Occipital lobe (tissue), 2 donors: Measurements from ENCODE around the gene LBR. TPM values are rescaled to one million over a fixed set of nuclear protein-coding genes. Genes with fewer than 3 reads are reported as not detected.
"Not testable (repeated sequence)": the region's sequence is repeated elsewhere in the genome, so short reads cannot be mapped to it uniquely, and the experiment has no call there.

ENCODE experiments used
- DNase-seq: peaks from one replicate; lab custom pipeline; 2025; lab: John Stamatoyannopoulos, UW
- total RNA-seq: library from RNA; depleted of rRNA; stranded (reverse); fragments of >200 nt; gene quantifications from one replicate; pipeline ENCODE4 v1.2.3, GENCODE V29; 2014

LBR gene
- total RNA-seq, 1 donor from 2014 or later = 71.6 TPM

DNA sequence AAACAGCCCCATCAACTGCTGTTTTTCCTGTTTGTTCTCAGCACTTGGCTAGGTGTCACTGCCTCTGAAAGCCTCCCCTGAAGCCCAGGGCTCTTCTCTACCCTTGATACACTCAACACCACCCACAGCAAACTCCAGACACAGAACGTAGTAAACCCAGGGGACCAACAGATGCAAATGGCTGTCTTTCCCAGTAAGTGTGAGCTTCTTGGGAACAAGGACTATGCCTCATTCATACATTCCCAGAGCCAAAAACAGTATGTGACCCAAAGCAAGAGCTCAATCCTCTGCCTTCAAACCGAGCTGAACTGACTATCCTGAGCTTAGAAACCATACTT, 4.4 kb downstream of the LBR start:
- DNase-seq = no peak

DNA sequence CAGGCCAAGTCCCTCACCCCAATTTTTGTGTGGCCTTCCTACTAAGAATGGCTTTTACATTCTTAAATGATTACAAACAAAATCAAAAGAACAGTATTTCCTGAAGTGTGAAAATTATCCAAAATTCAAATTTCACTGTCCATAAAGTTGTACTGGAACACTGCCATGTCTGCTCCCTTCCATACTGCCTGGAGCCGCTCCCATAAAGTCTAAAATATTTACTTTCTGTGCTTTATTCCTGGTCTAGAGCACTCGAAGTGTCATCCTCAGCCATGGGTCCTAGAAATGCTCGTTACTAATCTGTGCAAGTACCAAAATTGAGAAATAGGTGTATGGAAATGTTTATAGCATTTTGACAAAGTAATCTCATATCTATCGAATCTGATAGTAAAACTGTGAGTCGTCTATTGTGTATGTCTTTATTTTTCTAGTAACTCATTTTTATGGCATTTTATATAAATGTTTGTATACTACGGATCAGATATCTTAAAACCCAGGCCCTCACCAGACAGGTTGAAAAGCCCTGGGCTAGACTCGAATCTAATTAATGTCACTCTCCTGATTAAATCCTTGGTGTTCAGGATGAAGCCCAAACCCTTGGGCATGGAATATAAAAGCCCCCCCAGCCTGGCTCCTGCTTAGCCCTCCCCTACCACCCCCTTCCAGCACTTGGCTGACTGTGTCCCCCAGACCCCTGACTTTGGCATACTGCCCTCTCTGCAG, 4.9 kb downstream of the LBR start:
- no peak for DNase-seq

DNA sequence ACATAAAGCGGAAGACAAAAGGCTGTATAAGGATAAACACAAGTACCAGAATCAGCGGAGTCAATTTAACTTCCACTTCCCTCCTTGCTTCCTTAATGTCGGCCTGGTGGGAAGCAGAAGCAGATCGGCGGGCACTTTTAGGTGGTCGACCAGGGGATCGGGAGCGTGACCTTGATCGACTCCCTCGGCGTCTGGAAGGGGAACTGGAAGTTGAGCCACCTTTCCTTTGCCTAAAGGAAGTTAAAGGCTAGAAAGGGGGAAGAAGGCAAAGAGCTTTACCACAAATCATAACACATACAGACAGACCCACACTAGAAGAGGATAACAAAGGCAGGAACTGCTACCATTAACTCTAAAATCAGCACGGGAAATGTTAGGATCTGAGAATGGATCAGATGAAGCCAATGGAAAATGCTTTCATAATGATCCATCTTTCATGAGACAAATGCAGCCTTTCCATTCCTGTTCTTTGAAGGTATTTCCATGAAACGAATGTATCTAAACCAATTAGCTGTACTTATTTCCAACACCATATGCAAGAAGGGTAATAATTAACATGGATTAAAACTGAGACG, 5.7 kb downstream of the LBR start:
- no peak for DNase-seq

DNA sequence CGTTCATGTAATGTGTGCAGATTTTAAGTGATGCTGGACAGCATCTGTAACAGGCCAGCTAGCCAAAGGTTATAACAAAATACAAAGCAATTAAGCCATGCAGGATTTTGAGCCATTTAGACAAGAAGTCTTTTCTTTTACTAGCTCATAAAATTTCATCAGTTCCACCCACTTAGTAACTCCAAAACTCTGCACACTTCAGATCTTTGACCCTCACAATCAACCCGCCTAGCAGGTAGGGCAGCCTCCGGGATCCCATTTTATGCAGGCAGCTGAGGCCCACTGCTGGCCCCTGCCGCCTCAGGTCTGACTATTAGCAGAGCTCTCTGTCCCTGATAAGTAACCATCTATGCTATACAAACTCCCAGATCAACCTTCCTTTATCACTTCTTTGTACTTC, 9.2 kb downstream of the LBR start:
- DNase-seq = no peak

DNA sequence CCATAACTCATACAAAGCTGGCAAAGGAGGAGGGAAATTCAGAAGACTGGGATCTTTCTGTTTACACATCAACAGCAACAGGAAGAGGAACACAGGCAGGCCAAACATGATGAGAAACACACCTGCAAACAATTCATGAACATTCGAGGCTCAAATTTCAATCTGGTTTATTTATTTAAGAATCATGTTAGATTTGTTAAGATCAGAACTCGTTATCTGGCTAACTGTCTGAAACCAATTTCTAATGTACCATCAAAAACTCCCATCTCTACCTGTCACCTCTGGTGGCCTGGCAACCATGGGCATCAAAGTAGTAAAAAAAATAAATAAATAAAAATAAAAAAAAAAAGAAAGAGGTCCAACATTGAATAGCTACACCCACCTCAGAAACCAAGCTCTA, 9.8 kb downstream of the LBR start:
- no peak for DNase-seq

DNA sequence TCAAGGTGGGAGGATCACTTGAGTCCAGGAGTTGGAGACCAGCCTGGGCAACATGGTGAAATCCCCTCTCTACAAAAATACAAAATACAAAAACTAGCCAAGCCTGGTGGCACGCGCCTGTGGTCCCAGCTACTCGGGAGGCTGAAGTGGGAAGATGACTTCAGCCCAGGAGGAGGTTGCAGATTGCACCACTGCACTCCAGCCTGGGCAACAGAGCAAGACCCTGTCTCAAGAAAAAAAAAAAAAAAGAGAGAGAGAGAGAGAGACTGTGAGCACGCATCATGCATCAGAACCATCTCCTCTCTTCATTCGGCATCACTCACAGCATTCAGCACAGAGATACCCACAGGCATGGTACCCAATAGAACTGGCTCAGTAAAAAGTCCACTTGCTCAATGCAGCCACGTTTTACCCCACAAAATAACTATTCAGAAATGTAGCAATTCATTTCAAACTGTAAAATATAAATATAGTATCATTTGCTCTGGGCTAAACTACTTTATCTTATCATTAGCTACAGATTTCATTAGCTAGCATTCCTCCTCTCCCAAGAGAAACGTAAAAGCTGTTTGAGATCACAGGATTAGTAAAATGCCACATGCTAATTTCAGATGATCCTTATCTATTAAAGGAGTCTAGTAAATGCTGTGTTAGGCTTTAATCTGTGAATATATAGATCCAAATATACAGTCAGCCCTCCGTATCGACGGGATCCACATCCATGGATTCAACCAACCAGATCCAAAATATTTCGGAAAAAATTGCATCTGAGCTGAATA, 11.7 kb downstream of the LBR start:
- DNase-seq = no peak

DNA sequence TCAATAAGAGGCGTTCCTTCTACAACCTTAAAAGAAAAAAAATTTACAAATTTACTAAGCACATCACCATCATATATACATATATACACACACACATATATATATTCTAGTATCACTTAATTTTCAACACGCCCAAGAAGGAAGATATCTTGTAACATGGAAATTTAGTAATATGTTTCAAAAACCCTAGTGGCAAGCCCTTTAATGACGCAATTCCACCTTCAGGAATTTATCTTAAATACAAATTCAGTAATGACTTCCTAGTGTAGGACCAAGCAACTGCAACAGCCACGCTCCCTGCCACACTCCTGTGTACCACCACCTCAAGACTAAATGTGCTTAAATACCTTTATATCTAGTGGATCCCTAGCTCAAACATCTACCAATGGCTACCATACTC, 12.5 kb downstream of the LBR start:
- no peak for DNase-seq

DNA sequence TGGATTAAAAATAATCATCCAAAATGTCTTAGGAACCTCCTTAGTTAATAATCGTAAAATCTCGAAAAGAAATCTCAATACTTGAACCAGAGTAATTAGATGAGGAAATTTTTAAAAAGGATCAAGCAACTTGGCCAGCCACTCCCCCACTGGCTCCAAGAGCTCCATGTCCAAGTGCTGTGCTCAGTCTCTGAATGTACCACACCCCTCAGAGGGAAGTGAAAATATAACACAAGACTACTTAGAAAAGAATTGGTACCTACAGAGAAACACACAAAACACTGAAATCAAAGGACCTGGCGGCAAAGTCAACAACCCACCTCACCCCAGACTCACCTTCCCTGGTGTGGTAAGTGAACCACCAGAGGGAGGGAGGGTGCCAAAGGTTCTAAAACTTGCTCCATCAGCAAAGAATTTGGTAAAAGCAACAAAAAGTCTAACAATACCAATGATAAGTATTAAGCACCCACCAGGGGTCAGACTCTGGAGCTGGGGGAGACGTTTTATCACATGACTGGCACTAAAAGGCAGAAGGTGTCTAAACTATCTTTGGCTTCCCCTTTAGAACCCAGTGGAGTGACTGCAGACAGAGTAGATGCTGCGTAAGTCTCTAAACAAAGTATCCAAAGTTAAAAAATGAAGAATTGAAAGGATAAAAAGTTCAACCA, 14.0 kb downstream of the LBR start:
- DNase-seq = no peak

DNA sequence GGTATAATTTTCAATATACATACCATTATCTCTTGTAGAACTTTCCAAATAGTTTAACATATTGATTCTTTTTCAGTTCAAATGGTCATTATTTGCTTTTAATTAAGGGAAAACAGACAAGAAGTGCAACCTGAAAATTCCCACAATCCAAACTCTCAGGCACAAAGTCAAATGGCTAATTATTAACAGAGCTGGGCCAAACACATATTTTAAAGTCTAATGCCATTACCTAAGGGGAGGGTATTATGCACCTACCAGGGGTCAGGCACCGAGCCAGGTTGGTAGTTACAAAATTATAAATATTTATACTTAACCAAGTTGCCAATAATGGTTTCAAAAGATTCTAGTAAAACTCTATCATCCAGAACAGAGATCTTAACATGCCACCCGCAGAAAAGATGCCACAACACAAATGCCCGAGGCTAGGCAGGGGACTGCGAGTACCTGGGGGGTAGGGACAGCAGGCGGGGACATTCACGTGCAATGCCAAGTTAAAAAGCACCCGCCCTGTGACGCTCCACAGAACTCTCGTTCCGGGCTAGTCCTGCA, 15.0 kb downstream of the LBR start:
- DNase-seq = no peak

DNA sequence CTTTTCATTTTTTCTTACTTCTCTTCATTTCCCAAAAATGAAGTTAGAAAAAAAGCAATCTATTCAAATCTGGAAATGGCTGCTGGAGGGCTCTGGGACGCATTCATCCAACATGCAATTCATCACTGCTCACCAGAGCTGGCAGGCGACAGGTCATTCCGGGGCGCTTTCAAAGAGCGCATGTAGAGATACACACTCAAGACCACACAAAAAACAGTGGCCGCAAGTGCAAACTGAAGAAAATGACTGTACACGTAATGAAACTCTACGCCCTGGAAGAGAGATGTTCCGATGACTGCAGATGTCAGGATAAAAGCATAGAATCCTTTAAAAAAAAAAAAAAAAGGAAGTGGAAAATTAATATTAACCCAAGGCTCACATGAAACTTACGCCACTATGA, 15.5 kb downstream of the LBR start:
- no peak for DNase-seq

DNA sequence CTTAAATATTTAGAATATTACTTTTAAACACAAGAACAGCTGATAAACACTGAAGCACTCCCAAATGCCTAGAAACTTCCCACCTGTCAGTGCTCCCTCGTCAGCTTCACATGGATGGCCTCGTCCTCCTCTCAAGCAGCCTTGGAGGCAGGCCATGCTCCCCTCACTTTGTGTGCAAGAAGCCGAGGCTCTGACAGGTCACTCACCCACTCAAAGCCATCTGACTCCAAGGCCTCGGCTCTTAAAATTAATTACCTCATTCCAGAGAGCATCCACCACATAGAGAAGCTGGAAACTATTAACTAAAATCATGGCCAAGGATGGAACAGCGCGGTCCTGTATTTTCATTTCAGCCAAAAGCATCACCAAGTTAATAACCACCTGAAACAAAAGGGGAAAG, 17.8 kb downstream of the LBR start:
- DNase-seq = no peak

DNA sequence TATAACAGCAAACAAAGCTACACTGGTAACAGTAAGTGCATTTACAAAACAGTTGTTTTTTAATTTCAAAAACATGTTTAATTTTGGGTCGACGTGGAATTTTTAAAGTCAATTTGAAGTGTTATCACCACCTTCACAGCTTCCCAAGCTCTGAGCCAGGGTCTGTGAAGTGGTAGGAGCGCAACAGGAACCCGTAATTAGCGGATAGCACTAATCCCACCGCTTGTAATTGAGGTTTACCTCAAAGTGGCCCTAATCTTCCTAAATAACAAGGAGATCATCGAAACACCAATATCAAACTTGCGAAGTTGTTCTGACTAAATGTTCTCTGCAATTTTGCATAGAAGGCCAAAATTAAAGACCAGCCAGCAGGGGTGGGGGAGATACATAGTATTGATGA, 18.8 kb downstream of the LBR start:
- DNase-seq = no peak

DNA sequence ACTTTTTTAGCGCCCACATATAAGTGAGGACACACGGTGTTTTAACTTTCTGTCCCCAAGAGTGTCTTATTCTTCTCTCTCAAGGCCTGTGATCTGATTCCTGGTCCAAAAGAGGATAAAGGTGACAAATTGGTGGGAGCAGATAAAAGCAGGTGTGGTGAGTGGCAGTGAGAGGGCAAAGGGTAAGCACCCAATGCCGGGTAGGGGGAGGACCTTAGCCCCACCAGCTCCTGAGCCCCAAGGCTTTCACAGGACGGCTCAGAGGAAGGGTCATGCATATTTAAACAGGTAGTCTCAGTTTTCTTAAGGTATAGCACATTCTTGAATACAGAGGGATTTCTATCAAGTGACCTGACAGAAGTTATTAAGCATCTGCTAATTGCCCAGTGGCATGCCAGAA, 19.6 kb downstream of the LBR start:
- DNase-seq = no peak

DNA sequence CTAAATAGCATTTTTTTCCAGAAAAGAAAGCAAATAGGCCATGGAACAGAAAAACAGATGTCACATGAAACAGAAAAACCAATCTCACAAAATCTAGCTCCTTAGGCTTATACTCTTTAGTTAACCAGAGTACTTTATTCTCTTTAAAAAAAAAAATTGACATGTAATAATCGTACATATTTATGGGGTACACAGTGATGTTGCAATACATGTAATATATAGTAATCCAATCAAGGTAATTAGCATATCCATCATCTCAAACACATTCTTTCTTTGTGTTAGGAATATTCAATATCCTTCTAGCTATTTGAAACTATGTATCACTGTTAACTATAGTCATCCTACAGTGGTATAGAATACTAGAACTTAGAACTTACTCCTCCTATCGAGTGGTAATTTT, 20.1 kb downstream of the LBR start:
- no peak for DNase-seq

DNA sequence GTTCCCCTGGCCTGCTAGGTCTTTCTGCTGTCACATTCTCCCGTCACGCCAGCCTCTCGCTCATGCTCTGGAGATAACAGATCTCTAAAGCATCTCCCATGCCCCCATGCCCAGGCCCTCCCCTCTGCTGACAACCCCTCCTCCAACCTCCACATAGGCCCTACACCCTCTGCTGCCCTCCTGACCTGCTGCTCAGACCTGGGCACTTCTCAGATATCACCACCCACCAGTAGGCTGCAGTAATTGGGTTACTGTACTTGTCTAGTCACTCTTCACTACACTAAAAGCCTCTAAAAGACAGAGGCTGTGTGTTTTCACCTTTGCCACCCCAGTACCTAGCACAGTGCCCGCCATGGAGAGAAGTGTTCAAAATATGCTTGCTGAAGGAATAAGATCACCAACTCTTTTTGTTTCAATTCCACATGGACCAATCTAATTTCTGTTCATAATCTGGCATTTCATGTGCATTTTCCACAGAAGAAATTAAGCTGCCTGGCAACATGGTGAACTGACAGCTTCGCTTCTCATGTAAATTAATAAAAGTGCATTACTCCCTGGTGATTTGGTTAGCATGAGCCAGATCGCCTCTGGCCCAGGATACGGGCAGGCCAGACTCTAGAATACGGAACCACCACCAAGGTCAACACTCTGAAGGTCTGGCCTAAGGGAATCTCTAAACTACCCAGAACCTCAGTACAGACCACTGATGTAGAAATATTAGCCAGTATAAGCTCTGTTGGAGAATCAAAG, 20.7 kb downstream of the LBR start:
- no peak for DNase-seq

DNA sequence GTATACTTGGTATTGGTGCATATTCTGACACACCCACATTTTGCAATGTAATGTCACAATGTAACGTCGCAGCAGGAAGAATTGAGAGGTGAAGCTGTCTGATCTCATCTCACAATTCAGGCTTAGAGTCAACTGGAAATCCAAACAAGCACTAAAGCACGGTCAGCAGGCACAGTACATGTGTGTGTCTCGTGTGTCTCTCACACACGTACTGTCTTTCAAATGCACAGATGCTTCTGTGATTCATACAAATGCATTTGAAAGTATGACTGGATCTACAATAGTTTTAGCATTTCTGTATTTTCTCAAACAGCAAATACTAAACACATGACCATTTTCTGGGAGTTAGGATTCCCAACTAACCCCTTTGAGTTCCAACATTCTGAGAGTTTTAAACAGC, 26.9 kb downstream of the LBR start:
- DNase-seq = no peak

DNA sequence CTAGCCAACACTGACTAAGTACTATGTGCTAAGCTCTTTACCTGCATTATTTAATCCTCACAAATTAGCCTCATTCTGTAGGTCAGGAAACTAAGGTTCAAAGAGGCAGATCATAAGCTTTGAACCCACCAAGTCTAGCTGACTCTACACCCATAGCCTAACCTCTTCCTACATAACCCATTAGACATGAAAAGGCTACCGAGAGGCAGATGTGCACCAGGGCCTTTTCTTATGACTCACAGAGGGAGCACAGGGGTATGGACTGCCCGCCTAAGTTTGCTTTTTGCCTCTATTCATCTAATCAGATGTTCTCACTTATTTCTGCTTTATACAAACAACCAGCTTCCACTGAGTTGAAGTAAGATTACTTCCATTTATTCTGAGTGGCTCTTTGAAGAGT, 31.5 kb downstream of the LBR start:
- no peak for DNase-seq

DNA sequence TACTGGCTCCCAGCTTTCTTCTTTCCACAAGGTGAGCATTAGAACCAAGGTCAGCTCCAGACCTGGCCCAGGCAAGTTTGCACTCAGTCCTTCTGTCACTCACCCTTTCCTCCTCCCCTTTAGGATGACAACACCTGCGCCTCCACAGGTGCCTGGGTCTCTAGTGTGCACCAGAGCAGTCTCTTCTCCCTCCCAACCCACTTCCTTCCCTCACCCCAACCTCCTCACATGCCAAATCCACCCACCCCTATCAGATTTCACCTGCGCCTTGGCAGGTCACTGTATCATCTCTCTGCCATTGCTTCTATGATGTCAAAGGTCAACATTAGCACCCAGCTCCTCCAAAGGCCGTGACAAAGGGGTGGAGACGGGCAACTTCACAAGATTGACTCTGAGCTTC, 38.0 kb downstream of the LBR start:
- DNase-seq = no peak

DNA sequence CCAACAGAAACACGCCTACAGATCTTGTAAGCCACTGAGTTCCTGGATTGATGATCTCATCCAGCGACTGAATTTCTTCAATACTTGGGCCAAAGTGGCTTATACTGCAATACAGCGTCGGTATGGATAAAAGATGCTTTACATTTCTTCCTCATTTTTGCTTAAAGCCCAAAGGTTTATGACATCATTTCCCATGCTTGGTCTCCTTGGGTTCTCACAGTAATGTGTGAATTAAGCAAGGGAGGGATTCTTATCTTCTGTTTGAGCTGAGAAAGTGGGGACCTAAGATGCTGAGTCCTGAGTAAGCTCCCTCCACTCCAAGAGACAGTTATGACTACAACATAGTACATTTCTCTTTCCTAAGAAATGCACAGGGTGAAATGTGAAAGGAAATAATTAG, 39.5 kb downstream of the LBR start:
- no peak for DNase-seq

DNA sequence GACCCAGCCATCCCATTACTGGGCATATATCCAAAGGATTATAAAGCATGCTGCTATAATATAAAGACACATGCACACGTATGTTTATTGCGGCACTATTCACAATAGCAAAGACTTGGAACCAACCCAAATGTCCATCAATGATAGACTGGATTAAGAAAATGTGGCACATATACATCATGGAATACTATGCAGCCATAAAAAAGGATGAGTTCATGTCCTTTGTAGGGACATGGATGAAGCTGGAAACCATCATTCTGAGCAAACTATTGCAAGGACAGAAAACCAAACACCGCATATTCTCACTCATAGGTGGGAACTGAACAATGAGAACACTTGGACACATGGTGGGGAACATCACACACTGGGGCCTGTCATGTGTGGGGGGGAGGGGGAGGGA, 41.0 kb downstream of the LBR start:
- not testable (repeated sequence) for DNase-seq

DNA sequence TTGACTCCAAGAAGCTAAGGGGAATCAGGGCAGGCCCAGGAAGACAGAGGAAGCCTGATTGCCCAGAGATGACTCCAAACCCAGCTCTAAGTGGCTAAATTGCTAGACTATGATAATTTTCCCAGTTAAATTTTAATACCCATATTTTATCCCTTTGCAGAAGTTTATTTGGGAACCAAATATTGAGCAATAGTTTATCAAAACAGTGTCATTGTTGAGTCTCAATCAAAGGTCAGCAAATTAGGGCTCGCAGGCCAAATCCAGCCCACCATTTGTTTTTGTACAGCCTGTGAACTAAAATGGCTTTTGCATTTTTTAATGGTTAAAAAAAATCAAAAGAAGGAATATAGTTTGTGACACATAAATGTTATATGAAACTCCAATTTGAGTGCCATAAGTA, 47.1 kb downstream of the LBR start:
- DNase-seq = no peak

DNA sequence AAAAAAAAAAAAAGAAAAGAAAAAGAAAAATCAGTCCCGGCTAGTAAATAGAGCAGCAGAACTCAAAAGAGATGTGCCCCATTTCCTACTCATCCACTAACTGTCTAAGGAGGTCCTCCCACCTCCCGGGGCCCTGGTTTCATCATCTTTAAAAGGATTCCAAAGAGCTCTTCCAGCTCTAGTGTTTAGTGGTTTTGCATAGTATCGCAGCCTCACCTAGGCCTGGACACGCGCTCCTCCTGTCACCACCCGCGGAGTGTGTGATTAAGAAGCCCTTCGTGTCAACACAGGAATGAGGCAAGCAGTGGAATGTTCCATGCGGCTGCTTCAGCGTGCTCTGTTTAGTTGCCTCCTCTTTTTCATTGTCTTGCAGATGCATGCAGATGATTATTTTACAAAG, 49.0 kb downstream of the LBR start:
- no peak for DNase-seq
